Activated CD8-positive, alpha-beta memory T cell treated with anti-CD3 and anti-CD28 coated beads, Interleukin-2, amount 50 U/mL, for 24 hours (primary cell): ENCODE results near the gene TP53BP1.
A peak's percentile ranks its signal among the peaks of the same experiment; 100 is the strongest.
"Not testable (repeated sequence)": the region's sequence is repeated elsewhere in the genome, so short reads cannot be mapped to it uniquely, and the experiment has no call there.

Experiments
- DNase-seq: peaks from one replicate; pipeline ENCODE4 v3.0.0-alpha.2; 2020; ENCODE audit errors: extremely low read depth

The TP53BP1 gene

GRCh38 chr15:43420435-43420834, 72.5 kb downstream of the TP53BP1 start:
- no peak for DNase-seq

GRCh38 chr15:43414196-43414595, 78.8 kb downstream of the TP53BP1 start:
- no peak for DNase-seq

GRCh38 chr15:43412096-43412495, 80.9 kb downstream of the TP53BP1 start:
- DNase-seq = no peak

- no peak for DNase-seq
Observed at GRCh38 chr15:43410572-43411214, 82.3 kb downstream of the TP53BP1 start.

- DNase-seq = no peak
Observed at GRCh38 chr15:43408789-43409188, 84.2 kb downstream of the TP53BP1 start.

GRCh38 chr15:43406808-43407207, 86.1 kb downstream of the TP53BP1 start:
- no peak for DNase-seq

- no peak for DNase-seq
Observed at GRCh38 chr15:43406189-43406588, 86.8 kb downstream of the TP53BP1 start.

- no peak for DNase-seq
Observed at GRCh38 chr15:43404130-43404529, 88.8 kb downstream of the TP53BP1 start.

- no peak for DNase-seq
Observed at GRCh38 chr15:43403616-43404015, 89.3 kb downstream of the TP53BP1 start.

GRCh38 chr15:43402255-43402654, 90.7 kb downstream of the TP53BP1 start:
- DNase-seq = no peak

- not testable (repeated sequence) for DNase-seq
Observed at GRCh38 chr15:43393592-43393991, 99.4 kb downstream of the TP53BP1 start.

- no peak for DNase-seq
Observed at GRCh38 chr15:43390723-43391122, 102.2 kb downstream of the TP53BP1 start.

- no peak for DNase-seq
Observed at GRCh38 chr15:43383070-43383469, 109.9 kb downstream of the TP53BP1 start.

- DNase-seq = no peak
Observed at GRCh38 chr15:43382310-43382709, 110.6 kb downstream of the TP53BP1 start.

GRCh38 chr15:43378601-43379000, 114.4 kb downstream of the TP53BP1 start:
- DNase-seq = no peak

- no peak for DNase-seq
Observed at GRCh38 chr15:43376017-43376705, 116.8 kb downstream of the TP53BP1 start.

- DNase-seq = peak; percentile 44
Observed at GRCh38 chr15:43370975-43371974, 121.7 kb downstream of the TP53BP1 start, which contains the start of the genes TUBGCP4 and ZSCAN29. TSS of gene TUBGCP4 (plus strand) at chr15:43371101. CDS start at chr15:43371355, 254 bp downstream. TSS of gene ZSCAN29 (minus strand) at chr15:43371043. CDS start at chr15:43369913, 1,130 bp downstream.

- DNase-seq = no peak
Observed at GRCh38 chr15:43370310-43370974, 122.5 kb downstream of the TP53BP1 start.

GRCh38 chr15:43361313-43361903, 131.5 kb downstream of the TP53BP1 start:
- DNase-seq = no peak

GRCh38 chr15:43360821-43361220, 132.1 kb downstream of the TP53BP1 start:
- no peak for DNase-seq
